Neural progenitor cell (in vitro differentiated cells): ENCODE results near the gene CMAS. TPM values are rescaled to one million over a fixed set of nuclear protein-coding genes. Genes with fewer than 3 reads are reported as not detected.
"Not testable (repeated sequence)": the region's sequence is repeated elsewhere in the genome, so short reads cannot be mapped to it uniquely, and the experiment has no call there.

ENCODE experiments used
- DNase-seq: peaks from one replicate; pipeline ENCODE4 v3.0.0-alpha.2; 2016; ENCODE audit warnings: low spot score
- H2AFZ ChIP-seq: fragments of 200-600 bp; sonication (generic); replicated peaks from 2 replicates; pipeline ENCODE4 v1.6.1; 2016; ENCODE audit warnings: antibody characterized with exemption
- H3F3A ChIP-seq: fragments of 200-600 bp; sonication (generic); 2 replicates; pipeline ENCODE4 v1.6.1; 2016; ENCODE audit warnings: antibody characterized with exemption, low read depth
- H3K27ac ChIP-seq: fragments of 200-600 bp; sonication (generic); 2 replicates; pipeline ENCODE4 v1.5.1; 2016; ENCODE audit warnings: mild to moderate bottlenecking
- H3K27me3 ChIP-seq: fragments of 200-600 bp; sonication (generic); 2 replicates; pipeline ENCODE4 v1.6.1; 2016; ENCODE audit warnings: mild to moderate bottlenecking, moderate library complexity
- H3K36me3 ChIP-seq: fragments of 200-600 bp; sonication (generic); 2 replicates; pipeline ENCODE4 v1.5.1; 2016
- H3K4me1 ChIP-seq: fragments of 200-600 bp; sonication (generic); 2 replicates; pipeline ENCODE4 v1.6.1; 2016; ENCODE audit warnings: mixed run types
- H3K4me2 ChIP-seq: fragments of 200-600 bp; sonication (generic); 2 replicates; pipeline ENCODE4 v1.6.1; 2016
- H3K4me3 ChIP-seq: fragments of 200-600 bp; sonication (generic); 2 replicates; pipeline ENCODE4 v1.5.1; 2016
- H3K79me2 ChIP-seq: fragments of 200-600 bp; sonication (generic); 2 replicates; pipeline ENCODE4 v1.6.1; 2016; ENCODE audit warnings: low read depth
- H3K9ac ChIP-seq: fragments of 200-600 bp; sonication (generic); 2 replicates; pipeline ENCODE4 v1.6.1; 2016
- H3K9me3 ChIP-seq: fragments of 200-600 bp; sonication (generic); 2 replicates; pipeline ENCODE4 v1.5.1; 2016; ENCODE audit warnings: low read depth
- H4K20me1 ChIP-seq: fragments of 200-600 bp; sonication (generic); 2 replicates; pipeline ENCODE4 v1.6.1; 2016; ENCODE audit warnings: low read depth
- H3K27ac Mint-ChIP-seq: 3 replicates; pipeline ENCODE4 v1.8.0; 2021; ENCODE audit warnings: mixed read lengths
- H3K27me3 Mint-ChIP-seq: 2 replicates; pipeline ENCODE4 v1.8.0; 2022; ENCODE audit warnings: low read depth, mild to moderate bottlenecking, inconsistent platforms, moderate library complexity, mixed read lengths; ENCODE audit not compliant: insufficient read depth
- H3K36me3 Mint-ChIP-seq: 3 replicates; pipeline ENCODE4 v1.8.0; 2021; ENCODE audit warnings: mixed read lengths
- H3K4me1 Mint-ChIP-seq: 3 replicates; pipeline ENCODE4 v1.8.0; 2021; ENCODE audit warnings: mixed read lengths
- H3K4me3 Mint-ChIP-seq: 3 replicates; pipeline ENCODE4 v1.8.0; 2021; ENCODE audit warnings: mild to moderate bottlenecking, moderate library complexity, mixed read lengths
- H3K9me3 Mint-ChIP-seq: 3 replicates; pipeline ENCODE4 v1.8.0; 2020; ENCODE audit warnings: mixed read lengths
- EZH2 ChIP-seq: fragments of 200-600 bp; sonication (generic); IDR thresholded peaks from 2 replicates; pipeline ENCODE4 v1.6.1; 2017; ENCODE audit warnings: antibody characterized with exemption, mild to moderate bottlenecking, moderate library complexity
- EZH2phosphoT487 ChIP-seq: fragments of 200-600 bp; sonication (generic); IDR thresholded peaks from 2 replicates; pipeline ENCODE4 v1.6.1; 2017; ENCODE audit warnings: antibody characterized with exemption
- total RNA-seq: library from RNA; depleted of rRNA; stranded (reverse); fragments of >200 nt; gene quantifications from 2 replicates; pipeline ENCODE4 v1.2.3, GENCODE V29; 2015; ENCODE audit warnings: low replicate concordance
- TF ChIP-seq, protein P1 (sequence below): fragments of 200-600 bp; sonication (generic); IDR thresholded peaks from 2 replicates; pipeline ENCODE4 v1.5.1; 2017; ENCODE audit warnings: antibody characterized with exemption, mild to moderate bottlenecking

CMAS gene
- total RNA-seq, 1 donor from 2014 or later = 38.2 TPM

DNA sequence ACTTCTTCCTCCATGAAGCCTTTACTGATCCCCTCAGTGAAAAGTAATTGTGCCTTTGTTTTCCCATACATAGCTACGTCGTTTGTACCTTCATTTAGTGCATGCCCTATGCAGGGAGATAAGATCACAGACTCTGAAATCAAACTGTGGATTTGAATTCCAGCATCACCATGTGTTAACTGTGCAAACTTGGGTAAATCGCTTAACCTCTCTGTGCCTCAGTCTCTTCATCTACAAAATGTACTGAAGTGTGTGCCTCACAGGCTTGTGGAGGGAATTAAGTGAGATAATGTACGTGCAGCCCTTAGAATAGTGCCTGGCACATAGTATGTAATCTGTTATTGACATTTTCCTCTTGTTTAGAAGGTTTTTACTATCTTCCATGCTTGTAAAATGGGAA is 4.1 kb downstream of the CMAS start:
- Mint-ChIP-seq H3K27ac (no peak overlapping the region), H3K4me3 (no peak overlapping the region), H3K27me3 (peaks cover 7% of the 10 kb centered on the region), H3K4me1 (peaks cover 16% of the 10 kb centered on the region), H3K36me3 (peaks cover 19% of the 10 kb centered on the region), H3K9me3 (no peaks in the 10 kb centered on the region)
- Histone ChIP-seq H4K20me1 (no peaks in the 10 kb centered on the region), H3K4me3 (no peak overlapping the region), H3K27me3 (no peaks in the 10 kb centered on the region), H3K79me2 (peaks cover 58% of the 10 kb centered on the region), H3K9me3 (no peaks in the 10 kb centered on the region), H3K9ac (no peak overlapping the region), H3K27ac (no peak overlapping the region), H2AFZ (no peak overlapping the region), H3K36me3 (no peaks in the 10 kb centered on the region), H3K4me2 (no peak overlapping the region), H3K4me1 (peaks cover 7% of the 10 kb centered on the region), H3F3A (no peaks in the 10 kb centered on the region)
- no peak for DNase-seq
- no peak for TF ChIP-seq EZH2phosphoT487
- TF ChIP-seq, protein P1, sequence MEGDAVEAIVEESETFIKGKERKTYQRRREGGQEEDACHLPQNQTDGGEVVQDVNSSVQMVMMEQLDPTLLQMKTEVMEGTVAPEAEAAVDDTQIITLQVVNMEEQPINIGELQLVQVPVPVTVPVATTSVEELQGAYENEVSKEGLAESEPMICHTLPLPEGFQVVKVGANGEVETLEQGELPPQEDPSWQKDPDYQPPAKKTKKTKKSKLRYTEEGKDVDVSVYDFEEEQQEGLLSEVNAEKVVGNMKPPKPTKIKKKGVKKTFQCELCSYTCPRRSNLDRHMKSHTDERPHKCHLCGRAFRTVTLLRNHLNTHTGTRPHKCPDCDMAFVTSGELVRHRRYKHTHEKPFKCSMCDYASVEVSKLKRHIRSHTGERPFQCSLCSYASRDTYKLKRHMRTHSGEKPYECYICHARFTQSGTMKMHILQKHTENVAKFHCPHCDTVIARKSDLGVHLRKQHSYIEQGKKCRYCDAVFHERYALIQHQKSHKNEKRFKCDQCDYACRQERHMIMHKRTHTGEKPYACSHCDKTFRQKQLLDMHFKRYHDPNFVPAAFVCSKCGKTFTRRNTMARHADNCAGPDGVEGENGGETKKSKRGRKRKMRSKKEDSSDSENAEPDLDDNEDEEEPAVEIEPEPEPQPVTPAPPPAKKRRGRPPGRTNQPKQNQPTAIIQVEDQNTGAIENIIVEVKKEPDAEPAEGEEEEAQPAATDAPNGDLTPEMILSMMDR = no peak

DNA sequence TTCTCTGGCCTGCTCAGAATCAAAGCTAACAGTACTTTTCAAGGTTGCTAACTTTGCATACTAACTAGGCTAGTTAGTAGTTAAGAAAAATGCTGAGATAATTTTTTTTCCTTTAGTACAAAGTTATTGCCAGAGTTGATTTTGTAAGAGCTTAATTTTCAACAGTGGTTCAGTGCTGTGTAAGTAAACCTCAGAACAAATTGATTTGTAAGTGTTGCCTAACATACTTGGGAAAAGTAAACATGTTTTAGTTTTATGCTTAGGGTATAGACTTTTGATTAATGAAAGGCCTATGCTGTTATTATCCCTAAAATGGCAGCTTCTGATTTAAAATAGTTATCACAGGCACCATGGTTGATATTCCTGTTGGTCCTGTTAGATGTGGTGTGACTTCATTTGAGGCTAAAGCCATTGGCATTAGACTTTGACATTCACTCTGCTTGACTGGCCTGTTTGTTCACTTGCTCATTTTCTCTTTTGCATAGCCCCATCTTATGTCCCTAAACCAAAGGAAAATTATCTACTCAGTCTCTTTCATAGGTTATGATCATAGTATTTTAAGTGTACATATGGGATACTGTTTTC is 5.2 kb downstream of the CMAS start:
- Histone ChIP-seq H3K4me2 (no peak overlapping the region), H3K27me3 (no peaks in the 10 kb centered on the region), H4K20me1 (no peaks in the 10 kb centered on the region), H3K4me3 (no peak overlapping the region), H3K9ac (no peak overlapping the region), H2AFZ (no peak overlapping the region), H3F3A (no peaks in the 10 kb centered on the region), H3K9me3 (no peaks in the 10 kb centered on the region), H3K79me2 (peaks cover 58% of the 10 kb centered on the region), H3K4me1 (peaks cover 7% of the 10 kb centered on the region), H3K27ac (no peak overlapping the region), H3K36me3 (no peaks in the 10 kb centered on the region)
- Mint-ChIP-seq H3K27me3 (peaks cover 3% of the 10 kb centered on the region), H3K27ac (no peak overlapping the region), H3K4me1 (peaks cover 16% of the 10 kb centered on the region), H3K36me3 (peaks cover 27% of the 10 kb centered on the region), H3K9me3 (no peaks in the 10 kb centered on the region), H3K4me3 (no peak overlapping the region)
- DNase-seq = no peak
- TF ChIP-seq, protein P1 = no peak
- no peak for TF ChIP-seq EZH2
- no peak for TF ChIP-seq EZH2phosphoT487

DNA sequence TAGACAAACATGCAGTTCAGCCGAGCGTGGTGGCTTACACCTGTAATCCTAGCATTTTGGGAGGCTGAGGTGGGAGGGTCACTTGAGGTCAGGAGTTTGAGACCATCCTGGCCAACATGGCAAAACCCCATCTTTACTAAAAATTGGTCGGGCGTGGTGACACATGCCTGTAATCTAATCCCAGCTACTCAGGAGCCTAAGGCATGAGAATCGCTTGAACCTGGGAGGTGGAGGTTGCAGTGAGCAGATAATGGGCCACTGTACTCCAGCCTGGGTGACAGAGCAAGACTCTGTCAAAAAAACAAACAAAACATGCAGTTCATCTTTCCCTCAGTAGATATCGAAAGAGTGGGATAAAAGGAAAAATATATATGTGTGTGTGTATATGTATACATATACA is 7.0 kb downstream of the CMAS start:
- not testable (repeated sequence) for H3K27me3 ChIP-seq, H4K20me1 ChIP-seq, H3K9me3 Mint-ChIP-seq, H3K4me1 Mint-ChIP-seq, H3K27ac ChIP-seq, H3K27ac Mint-ChIP-seq, H3K27me3 Mint-ChIP-seq, H3K9ac ChIP-seq, H3F3A ChIP-seq, H2AFZ ChIP-seq, H3K4me3 ChIP-seq, H3K4me1 ChIP-seq, H3K9me3 ChIP-seq, H3K4me3 Mint-ChIP-seq, H3K4me2 ChIP-seq, H3K36me3 ChIP-seq, DNase-seq
- H3K79me2 ChIP-seq = peaks cover 43% of the 10 kb centered on the region
- H3K36me3 Mint-ChIP-seq = peaks cover 35% of the 10 kb centered on the region

DNA sequence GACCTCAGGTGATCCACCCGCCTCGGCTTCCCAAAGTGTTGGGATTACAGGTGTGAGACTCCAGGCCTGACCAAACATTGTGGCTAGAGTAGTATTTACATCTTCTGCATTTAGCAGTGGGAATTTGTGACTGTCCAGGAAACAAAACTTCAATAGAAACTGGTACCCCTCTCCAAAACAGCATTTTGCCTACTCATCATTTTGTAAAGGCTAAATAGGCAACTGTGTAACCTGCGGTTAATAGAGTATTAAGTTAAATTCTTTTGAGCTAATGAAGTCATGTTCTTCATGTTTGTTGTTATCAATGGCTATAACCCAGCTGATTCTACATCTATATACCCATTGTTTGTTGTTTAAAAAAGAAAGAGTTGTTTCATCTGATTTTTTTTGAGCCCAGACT is 8.1 kb downstream of the CMAS start:
- peaks cover 29% of the 10 kb centered on the region for H3K36me3 Mint-ChIP-seq
- Histone ChIP-seq H3K4me3 (no peak overlapping the region), H3K36me3 (no peaks in the 10 kb centered on the region), H3K9me3 (no peaks in the 10 kb centered on the region), H3K4me1 (no peaks in the 10 kb centered on the region), H3K27me3 (no peaks in the 10 kb centered on the region), H3K27ac (no peak overlapping the region), H3K9ac (no peak overlapping the region), H3K4me2 (no peak overlapping the region), H3F3A (no peaks in the 10 kb centered on the region), H4K20me1 (no peaks in the 10 kb centered on the region), H2AFZ (no peak overlapping the region), H3K79me2 (peaks cover 31% of the 10 kb centered on the region)
- no peaks in the 10 kb centered on the region for H3K4me1 Mint-ChIP-seq
- no peak overlapping the region for H3K27ac Mint-ChIP-seq
- TF ChIP-seq EZH2phosphoT487 (no peak), EZH2 (no peak)
- TF ChIP-seq, protein P1 = no peak
- H3K4me3 Mint-ChIP-seq = no peak overlapping the region
- no peaks in the 10 kb centered on the region for H3K9me3 Mint-ChIP-seq
- H3K27me3 Mint-ChIP-seq = no peaks in the 10 kb centered on the region
- no peak for DNase-seq
